ENCODE results near the gene PTCH1. TPM values are rescaled to one million over a fixed set of nuclear protein-coding genes. Genes with fewer than 3 reads are reported as not detected.

The PTCH1 gene
- total and polyA plus RNA-seq, 10 of the 15 experiments (the other 5 are each of a cell fraction or from before 2014, with no cell fraction given), result 0.16 to 6.1 (median 2.6) TPM

- no peak for TF ChIP-seq ZNF592 (IDR thresholded peaks at IDR 0.05)
- TF ChIP-seq CHD2 (IDR thresholded peaks at IDR 0.05; ENCODE audit: borderline replicate concordance, low read depth, low read length), result no peak
- TF ChIP-seq ZNF207 (IDR thresholded peaks at IDR 0.05; ENCODE audit: borderline replicate concordance), result no peak
- TF ChIP-seq SMC3 (IDR thresholded peaks at IDR 0.05; ENCODE audit: borderline replicate concordance, low read length), result no peak
- no peak for TF ChIP-seq IKZF2 (IDR thresholded peaks at IDR 0.05)
- peak; percentile 45 for TF ChIP-seq SP1 (IDR thresholded peaks at IDR 0.05; ENCODE audit: low read depth, low read length)
- TF ChIP-seq YBX1 (IDR thresholded peaks at IDR 0.05), result no peak
- TF ChIP-seq BCL11A (IDR thresholded peaks at IDR 0.05; ENCODE audit: low read depth, low read length), result no peak
- no peak for TF ChIP-seq NRF1 (conservative IDR thresholded peaks at IDR 0.05; ENCODE audit: low read depth, low read length)
- 0 out of 2 replicates have a peak, but pooled peaks have one; percentile 25 for TF ChIP-seq NKRF (conservative IDR thresholded peaks at IDR 0.05)
- no peak for TF ChIP-seq RUNX3 (IDR thresholded peaks at IDR 0.05; ENCODE audit: low read length)
- no peak for TF ChIP-seq KLF5 (IDR thresholded peaks at IDR 0.05; ENCODE audit: partially characterized antibody)
- no peak for TF ChIP-seq TCF12 (IDR thresholded peaks at IDR 0.05; ENCODE audit: low read depth, low read length)
- no peak for TF ChIP-seq HDAC2 (IDR thresholded peaks at IDR 0.05)
- no peak for TF ChIP-seq ZBTB11 (CRISPR knock-in tag; IDR thresholded peaks at IDR 0.05)
- no peak for TF ChIP-seq USF1 (IDR thresholded peaks at IDR 0.05; ENCODE audit: borderline replicate concordance, extremely low read length, insufficient read depth, low read depth, low read length)
- peak; percentile 5; the same call in 1 of the 2 replicates for TF ChIP-seq ZNF384 (IDR thresholded peaks at IDR 0.05; ENCODE audit: borderline replicate concordance, low read depth, low read length)
- TF ChIP-seq RFX5 (IDR thresholded peaks at IDR 0.05; ENCODE audit: low read depth, low read length), result peak; percentile 63
- TF ChIP-seq KDM1A (IDR thresholded peaks at IDR 0.05; ENCODE audit: borderline replicate concordance), result no peak
- TF ChIP-seq SREBF2 (IDR thresholded peaks at IDR 0.05; ENCODE audit: low read length), result no peak
- TF ChIP-seq HDAC6 (IDR thresholded peaks at IDR 0.05; ENCODE audit: unreplicated experiment), result no peak
Observed at GRCh38 chr9:95508968-95509850, 7.6 kb downstream of the PTCH1 start (continued).

All from GM12878 (cell line).